Adipose tissue (tissue), 3 donors: ENCODE data around the gene MEFV. TPM values are rescaled to one million over a fixed set of nuclear protein-coding genes. Genes with fewer than 3 reads are reported as not detected.
A peak's percentile ranks its signal among the peaks of the same experiment; 100 is the strongest.
"Not testable (repeated sequence)": the region's sequence is repeated elsewhere in the genome, so short reads cannot be mapped to it uniquely, and the experiment has no call there.

Source experiments
- H3K27ac ChIP-seq: one replicate; pipeline ENCODE4 v1.5.1; 2013; ENCODE audit warnings: low read depth, low read length
- WGBS, 3 donors: extraction: QIAGEN DNeasy Blood & Tissue Kit; methylation state at CpG; one replicate each; pipeline ENCODE4 v1.1.7; 2013; 5-methylcytosine and 5-hydroxymethylcytosine counted together
- polyA plus RNA-seq, 3 donors: library from polyadenylated mRNA; stranded (reverse); fragments of 200-250 nt; gene quantifications; one replicate each; pipeline ENCODE4 v1.2.3, GENCODE V29; 2013
- donor health status: healthy with polysubstance abuse.
- donor health status: Bipolar disorder and iron deficiency.
- donor health status: healthy.

MEFV gene
- polyA plus RNA-seq, 3 donors, result 0.18 to 2.8 (median 2.1) TPM

DNA sequence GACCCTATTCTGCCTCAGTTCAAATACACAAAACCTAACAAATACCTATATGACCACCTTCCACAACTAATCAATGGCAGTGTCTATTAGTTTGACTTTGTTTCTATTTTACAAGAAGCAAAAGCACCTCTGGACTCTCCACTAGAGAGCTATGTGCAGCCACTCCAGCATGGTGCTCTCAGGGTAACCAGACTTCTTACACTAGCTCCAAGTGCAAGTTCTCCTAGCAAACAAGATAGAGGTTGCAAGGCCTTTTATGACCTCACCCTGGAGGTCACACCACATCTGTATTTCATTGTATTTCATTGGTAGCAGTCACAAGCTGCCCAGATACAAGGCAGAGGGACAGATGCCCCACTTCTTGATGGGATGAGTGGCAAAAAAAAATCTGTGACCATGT lies 18.5 kb upstream of the MEFV start:
- H3K27ac ChIP-seq, result no peak overlapping the region

DNA sequence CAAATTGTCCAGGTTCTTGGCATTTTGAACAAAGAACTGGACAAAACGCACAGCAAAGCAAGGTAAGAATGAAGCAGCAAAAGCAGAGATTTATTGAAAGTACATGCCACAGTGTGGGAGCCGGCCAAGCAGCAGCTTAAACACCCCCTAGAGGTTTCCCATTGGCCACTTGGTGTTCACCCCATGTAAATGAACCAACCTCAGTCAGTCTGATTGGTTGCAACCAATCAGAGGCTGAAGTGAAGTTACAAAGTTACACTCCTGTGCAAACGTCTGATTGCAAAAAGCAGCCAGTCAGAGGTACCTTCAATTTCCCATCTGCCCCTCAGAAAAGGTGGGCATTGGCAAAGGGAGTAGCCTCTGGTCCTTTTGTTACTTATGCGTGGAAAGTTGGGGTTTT lies 18.1 kb upstream of the MEFV start:
- WGBS, 3 donors, result 52 to 62% (median 56%) methylated on average over 4 of the region's 4 CpGs
- no peak overlapping the region for H3K27ac ChIP-seq

DNA sequence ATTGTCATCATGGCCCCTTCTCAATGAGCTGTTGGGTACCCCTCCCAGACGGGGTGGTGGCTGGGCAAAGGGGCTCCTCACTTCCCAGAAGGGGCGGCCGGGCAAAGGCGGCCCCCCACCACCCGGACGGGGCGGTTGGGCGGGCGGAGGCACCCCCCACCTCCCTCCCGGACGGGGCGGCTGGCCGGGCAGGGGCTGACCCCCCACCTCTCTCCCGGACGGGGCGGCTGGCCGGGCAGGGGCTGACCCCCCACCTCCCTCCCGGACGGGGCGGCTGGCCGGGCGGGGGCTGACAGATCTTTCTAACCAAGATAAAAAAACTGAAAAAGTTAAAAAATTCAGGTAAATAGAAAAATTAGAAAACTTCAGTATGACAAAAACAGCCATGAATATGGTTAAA lies 14.8 kb upstream of the MEFV start:
- WGBS, 3 donors, result 91 to 96% (median 94%) methylated on average over 22 of the region's 22 CpGs

DNA sequence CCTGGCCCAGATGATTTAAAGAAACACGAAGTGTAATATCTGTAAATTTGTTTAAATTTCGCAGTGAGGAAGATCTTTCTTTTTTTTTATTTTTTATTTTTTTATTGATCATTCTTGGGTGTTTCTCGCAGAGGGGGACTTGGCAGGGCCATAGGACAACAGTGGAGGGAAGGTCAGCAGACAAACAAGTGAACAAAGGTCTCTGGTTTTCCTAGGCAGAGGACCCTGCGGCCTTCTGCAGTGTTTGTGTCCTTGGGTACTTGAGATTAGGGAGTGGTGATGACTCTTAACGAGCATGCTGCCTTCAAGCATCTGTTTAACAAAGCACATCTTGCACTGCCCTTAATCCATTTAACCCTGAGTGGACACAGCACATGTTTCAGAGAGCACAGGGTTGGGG lies 14.3 kb upstream of the MEFV start:
- not testable (repeated sequence) for H3K27ac ChIP-seq
- WGBS, 3 donors, result 73 to 87% (median 85%) methylated on average over 5 of the region's 5 CpGs

More for the DNA sequence above, 14.8 kb upstream of the MEFV start:
- not testable (repeated sequence) for H3K27ac ChIP-seq

DNA sequence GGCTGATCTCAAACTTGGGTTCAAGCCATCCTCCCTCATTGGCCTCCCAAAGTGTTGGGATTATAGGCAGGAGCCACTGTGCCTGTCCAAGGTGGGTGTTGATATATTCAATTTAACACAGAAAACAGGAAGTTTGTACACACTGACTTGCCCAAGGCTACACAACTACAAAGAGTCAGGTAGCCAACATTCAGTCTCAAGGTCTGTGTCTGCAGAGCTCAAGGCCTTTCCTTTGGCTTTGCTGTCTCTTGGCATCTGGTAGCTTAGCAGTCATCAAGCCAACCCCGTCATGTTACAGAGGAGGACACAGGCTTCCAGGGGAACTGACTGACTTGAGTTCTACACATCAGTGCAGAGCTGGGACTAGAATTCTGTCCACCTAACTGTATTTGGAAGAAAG lies 11.9 kb upstream of the MEFV start:
- no peak overlapping the region for H3K27ac ChIP-seq
- WGBS, 3 donors, result 31 to 96% (median 91%) methylated on average over 1 of the region's 1 CpG

DNA sequence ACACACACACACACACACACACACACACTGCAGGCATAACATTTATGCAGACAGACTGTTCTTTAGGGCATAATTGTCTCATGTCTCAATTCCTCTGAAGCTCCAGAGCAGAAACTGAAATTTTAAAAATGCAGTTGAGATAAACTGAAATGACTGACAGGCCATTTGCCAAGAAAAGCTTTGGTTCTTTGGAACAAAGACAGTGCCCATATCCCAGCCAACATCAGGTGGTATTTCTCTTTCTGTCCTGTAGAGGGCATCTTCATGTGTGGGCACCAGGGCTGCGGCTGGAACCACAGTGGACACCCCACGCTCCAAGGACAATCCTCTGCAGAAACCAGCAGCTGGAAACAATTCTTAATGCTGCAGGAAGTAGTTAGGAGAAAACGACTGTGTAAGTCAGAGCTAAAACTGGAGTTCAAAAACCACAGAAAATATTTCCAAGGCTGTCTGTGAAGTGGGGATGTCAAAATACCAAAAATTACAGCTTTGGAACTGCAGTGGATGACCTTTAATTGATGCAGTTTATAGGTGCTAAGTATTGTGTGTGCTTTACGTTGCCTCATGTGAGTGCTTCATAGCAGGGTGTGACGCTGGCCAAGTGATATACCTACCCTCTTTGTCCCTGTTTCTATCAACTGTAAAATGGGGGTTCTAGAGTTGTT lies 10.6 kb upstream of the MEFV start:
- WGBS, 3 donors, result 60 to 88% (median 77%) methylated on average over 5 of the region's 5 CpGs
- no peak overlapping the region for H3K27ac ChIP-seq

DNA sequence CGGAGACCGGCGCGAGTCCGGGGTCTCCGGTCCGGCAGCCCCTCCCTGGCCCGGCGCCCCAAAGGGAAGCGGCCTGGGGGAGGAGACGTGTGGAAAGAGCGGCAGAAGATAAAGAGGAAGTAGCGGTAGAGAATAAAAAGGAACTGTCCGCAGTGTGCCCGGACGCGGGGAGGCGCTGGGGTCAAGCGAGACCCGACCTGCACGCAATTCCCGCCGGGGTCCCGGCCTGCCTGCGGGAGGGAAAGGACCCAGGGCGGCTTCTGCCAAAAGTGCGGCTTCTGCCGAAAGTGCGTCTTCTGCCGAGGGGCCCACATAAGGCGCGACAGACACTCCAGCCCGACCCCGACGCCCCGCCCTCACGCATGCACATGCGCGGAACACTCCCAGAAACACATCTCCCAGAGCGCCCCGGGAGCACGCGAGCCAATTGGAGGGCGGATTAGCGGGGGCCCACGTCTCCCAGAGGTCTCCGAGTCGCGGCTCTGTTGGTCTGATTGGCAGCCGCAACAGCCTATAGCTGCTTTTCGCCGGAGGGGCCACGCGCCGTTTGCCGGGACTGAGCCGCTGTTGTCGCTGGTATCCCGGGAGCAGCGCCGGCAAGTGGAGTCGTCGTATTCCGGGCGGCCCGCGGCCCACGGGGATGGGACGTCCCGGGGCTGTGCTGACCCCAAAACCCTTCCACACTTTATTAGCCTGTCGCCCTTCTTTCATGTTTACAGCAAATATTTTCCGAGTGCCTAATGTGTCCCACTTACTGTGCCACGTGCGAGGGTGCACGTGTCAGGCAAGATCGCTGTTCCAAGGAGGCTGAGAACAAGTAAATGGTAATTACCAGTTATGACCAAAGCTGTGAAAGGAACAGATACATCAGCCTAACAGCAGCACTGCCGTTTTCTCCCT lies 8.0 kb upstream of the MEFV start:
- H3K27ac ChIP-seq, result peak overlapping the region; percentile 95
- WGBS, 3 donors, result 1 to 2% (median 2%) methylated on average over 71 to 77 of the region's 77 CpGs

DNA sequence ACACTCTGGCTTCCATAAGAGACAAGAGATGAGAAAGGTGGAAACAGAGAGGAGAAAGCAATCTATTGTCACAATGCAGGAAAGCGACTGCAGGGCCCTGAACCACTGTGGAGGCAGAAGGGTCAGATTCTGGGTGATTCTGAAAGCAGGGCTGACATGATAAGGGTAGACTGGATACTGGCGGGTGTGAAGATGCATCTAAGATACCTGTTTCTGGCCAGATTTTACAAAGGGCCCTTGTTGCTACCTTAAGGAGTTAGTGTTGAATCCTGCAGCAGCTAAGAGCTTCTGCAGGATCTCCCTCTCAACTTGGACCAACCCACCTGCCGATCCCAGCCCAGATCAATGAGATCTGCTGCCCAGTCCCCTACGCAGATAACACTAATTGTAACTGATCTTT lies 6.1 kb upstream of the MEFV start:
- no peak overlapping the region for H3K27ac ChIP-seq
- 84 to 98% (median 97%) methylated on average over 4 of the region's 4 CpGs for WGBS, 3 donors

DNA sequence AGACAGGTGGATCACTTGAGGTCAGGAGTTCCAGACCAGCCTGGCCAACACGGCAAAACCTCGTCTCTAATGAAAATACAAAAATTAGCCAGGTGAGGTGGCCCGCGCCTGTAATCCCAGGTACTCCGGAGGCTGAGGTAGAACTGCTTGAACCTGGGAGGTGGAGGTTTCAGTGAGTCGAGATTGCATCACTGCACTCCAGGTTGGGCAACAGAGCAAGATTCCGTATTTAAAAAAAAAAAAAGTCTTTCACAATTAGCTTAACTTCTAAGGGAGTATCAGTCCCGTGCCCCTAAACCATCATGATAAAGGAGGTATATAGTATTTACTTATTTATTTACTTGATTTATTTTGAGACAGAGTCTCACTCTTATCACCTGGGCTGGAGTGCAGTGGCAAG lies 3.4 kb upstream of the MEFV start:
- no peak overlapping the region for H3K27ac ChIP-seq
- WGBS, 3 donors, result 59 to 79% (median 70%) methylated on average over 8 of the region's 8 CpGs

DNA sequence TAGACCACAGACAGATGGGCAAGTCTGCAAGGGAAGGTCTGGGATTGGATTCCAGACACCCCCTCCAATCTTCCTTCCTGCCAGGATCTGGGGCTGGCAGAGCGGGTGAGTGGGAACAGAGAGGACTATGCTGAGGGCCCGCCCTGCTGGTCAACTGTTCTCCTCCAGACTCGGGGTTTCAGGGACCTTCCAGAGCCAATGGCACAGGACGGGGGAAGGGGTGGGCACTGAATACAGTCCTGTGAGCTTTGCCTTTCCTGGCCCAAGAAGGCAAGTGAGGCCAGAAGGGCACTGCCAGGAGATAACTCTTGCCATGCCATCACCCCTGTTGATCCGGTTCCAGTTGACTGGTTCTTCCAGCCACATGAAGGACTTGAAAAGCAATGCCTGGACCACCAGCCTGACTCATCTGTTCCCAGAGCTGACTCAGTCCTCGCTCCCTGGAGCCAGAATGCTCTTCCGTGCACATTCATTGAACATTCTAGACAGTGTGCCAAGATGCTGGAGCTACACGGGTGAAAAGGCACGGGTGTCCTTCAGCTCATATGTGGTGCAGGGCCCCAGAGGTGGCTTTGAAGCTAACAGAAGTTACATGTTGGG lies 533 bp upstream of the MEFV start:
- WGBS, 3 donors, result 76 to 78% (median 76%) methylated on average over 9 of the region's 9 CpGs
- peak overlapping the region; percentile 20 for H3K27ac ChIP-seq

DNA sequence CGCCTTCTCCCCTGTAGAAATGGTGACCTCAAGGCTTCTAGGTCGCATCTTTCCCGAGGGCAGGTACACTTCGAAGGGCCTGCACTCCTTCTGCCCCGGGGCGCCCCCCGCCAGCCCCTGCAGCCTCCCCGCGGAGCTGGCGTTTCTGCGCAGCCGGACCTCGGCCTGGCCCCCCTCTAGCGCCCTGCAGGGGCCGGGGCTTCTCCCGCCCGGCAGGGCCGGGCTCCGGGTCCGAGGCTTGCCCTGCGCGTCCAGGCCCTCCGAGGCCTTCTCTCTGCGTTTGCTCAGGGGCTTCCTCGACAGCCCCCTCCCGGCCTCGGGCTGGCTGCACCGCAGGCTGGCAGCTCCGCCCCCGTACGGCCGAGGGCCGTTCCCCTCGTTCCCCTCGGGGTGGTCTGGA lies 2.1 kb downstream of the MEFV start:
- H3K27ac ChIP-seq, result no peak overlapping the region
- WGBS, 3 donors, result 36 to 51% (median 48%) methylated on average over 34 to 35 of the region's 35 CpGs

DNA sequence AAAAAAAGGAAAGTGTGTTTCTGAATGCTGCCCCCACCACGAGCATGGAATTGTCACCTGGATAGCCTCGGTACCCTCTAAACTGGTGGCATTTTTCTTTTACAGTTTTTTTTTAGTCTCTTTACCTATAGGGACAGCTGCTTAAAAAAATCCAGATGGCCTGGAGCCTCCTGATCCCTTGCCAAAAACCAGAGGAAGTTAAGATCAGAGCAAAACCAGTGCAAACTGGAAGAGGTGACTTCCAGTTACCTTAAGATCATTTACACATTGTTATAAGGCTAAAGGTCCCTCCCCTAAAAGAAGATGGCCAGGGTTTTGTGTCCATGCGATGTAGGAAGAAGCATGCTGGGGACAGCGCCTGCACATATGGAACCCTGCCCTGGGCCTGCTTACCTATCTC lies 3.5 kb downstream of the MEFV start:
- 68 to 77% (median 74%) methylated on average over 4 of the region's 4 CpGs for WGBS, 3 donors
- no peak overlapping the region for H3K27ac ChIP-seq

DNA sequence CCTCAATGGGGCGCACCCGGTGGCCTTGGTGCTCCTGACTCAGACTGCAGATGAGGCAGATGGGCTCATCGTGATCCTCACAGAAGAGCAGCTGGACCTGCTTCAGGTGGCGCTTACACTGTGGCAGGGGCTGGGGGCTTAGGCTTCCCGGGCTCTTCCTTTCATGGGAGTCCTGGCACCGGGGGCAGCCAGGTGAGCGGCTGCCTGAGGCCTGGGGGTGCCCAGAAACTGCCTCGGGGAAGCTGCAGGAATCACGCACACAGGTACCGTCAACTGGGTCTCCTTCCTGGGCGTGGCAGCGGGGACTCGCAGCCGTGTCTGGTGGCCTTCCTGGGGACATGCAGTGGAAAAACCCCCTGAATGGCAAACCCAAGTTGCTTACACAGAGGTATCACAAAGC lies 7.0 kb downstream of the MEFV start:
- 77 to 90% (median 83%) methylated on average over 12 to 14 of the region's 14 CpGs for WGBS, 3 donors
- H3K27ac ChIP-seq, result no peak overlapping the region

DNA sequence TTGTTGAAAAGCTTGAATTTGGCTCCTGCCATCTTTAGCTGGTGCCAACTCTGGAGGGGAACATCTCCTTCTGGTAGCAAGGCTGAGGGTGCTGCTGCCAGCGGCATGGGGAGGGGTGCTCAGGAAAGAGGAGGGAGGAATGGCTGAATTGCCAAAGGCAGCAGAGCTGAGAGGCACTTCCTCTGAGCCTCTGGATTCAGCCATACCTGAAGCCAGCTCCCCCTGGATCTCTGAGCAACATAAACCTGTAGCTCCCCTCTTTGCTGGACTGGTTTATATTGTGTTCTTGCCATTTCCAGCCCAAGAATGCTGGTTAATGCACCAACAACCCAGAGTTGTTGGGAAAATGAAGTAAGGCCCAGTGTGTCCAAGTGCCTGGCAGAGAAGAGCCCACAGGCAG lies 7.4 kb downstream of the MEFV start:
- H3K27ac ChIP-seq, result no peak overlapping the region
- 45 to 60% (median 59%) methylated on average over 1 of the region's 1 CpG for WGBS, 3 donors

DNA sequence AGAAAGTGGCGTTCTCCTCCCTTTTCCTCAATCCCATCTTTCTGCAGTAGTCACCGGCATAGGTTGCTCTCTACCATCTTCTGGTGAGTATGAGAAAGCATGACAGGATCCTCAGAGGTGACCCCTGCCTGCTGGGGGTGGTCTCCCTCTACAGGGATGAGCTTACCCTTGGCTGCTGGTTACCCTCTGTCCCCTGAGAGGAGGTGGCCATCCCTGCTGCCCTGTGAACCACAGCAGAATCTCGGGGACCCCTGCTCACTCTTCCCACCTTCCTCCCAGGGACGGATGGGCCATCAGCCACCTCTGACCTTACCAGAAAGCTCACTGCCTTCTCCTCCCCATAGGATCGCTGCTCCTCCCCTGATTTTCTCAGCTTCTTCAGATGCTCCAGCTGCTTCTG lies 7.8 kb downstream of the MEFV start:
- no peak overlapping the region for H3K27ac ChIP-seq
- 82 to 84% (median 82%) methylated on average over 5 of the region's 5 CpGs for WGBS, 3 donors

DNA sequence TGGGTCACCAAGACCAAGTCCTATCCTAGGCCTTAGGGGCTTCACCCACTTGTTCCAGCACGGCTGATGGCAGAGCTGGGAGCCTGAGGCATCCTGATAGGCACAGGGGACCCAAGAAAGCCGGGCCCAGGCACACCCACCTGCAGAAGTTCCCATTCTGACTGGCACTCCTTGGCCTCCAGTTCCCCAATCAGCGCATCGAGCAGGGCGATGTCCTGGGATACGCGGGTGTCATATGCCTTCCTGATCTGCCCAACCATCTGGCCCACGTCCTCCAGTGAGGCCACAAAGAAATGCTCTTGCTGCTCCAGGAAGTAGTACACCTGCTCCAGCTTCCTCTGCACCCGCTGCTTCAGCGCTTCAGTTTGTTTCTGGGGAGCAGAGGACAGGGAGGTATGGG lies 9.6 kb downstream of the MEFV start:
- H3K27ac ChIP-seq, result no peak overlapping the region
- 66 to 75% (median 73%) methylated on average over 10 of the region's 10 CpGs for WGBS, 3 donors

DNA sequence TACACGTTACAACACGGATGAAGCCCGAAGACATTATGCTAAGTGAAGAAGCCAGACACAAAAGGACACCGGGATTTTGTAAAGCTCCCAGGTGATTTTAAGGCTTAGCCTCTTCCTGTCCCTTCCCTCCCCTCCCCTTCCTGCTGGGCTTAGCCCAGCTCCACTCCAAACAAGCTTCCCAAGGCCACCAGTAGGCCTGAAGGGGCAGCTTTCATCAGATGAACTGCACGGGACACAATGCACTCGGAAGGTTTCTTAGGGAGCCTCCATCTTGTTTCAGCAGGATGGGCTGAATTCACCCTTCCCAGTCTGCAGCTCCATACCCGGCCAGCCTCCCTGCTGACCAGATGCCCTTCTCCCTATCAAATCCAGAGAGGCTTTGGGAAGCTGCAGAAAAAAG lies 10.4 kb downstream of the MEFV start:
- no peak overlapping the region for H3K27ac ChIP-seq
- WGBS, 3 donors, result 71 to 85% (median 80%) methylated on average over 7 of the region's 7 CpGs

DNA sequence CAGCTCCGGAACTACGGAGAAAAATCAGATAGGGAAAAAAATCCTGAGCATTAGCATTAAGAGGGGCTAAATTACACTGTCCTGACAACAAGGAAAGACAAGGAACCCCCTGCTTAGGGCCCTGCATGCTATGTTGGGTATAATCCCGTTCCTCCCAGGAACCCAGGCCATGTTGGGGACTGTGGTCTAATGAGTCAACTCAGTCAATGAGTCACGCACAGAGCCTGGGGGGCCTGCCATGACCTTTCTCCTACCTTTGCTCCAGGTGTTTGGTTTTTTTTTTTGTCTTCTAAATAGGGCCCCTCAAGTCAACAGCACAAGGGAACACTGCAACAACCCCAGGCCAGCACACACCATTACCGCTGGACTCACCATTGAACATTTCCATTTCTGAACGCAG lies 12.6 kb downstream of the MEFV start:
- WGBS, 3 donors, result 71 to 77% (median 75%) methylated on average over 6 of the region's 6 CpGs
- H3K27ac ChIP-seq, result no peak overlapping the region

DNA sequence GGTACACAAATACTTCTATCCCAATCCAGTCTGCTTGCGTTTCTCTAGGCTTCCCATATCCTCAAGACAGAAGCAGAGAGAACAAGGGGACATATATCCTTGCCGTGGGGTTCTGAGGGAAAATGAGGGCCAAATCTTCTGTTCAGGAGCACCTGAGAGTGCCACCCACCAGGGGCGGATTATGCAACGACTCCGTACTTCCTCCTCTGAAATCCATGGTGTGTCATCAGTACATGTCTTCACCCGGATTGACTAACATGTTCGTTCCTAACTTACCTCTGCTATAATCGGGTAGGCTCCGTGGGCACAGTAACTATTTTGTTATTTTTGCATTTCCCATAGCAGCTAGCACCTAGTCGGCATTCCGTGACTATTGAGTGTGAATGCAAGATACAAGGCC lies 13.7 kb downstream of the MEFV start:
- no peak overlapping the region for H3K27ac ChIP-seq
- 66 to 78% (median 70%) methylated on average over 11 of the region's 11 CpGs for WGBS, 3 donors

DNA sequence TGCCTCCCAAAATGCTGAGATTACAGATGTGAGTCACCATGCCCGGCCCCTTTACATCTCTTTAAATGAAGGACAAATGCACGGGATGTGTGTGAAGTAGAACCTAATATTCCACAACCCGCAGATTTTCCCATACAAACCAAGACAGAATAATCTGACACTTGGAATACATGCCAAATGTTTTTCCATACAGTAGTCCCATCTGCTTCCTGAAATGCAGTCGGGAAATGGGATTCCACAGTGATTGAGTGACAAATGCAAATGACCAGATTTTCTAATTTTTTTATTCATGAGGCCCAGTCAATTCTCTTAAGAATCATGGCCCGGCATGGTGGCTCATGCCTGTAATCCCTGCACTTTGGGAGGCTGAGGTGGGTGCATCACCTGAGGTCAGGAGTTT lies 14.7 kb downstream of the MEFV start:
- H3K27ac ChIP-seq, result no peak overlapping the region
- WGBS, 3 donors, result 60 to 79% (median 79%) methylated on average over 5 of the region's 5 CpGs
